Mucosa of descending colon (tissue), 3 donors: ENCODE measurements around the gene ARHGEF11. TPM values are rescaled to one million over a fixed set of nuclear protein-coding genes. Genes with fewer than 3 reads are reported as not detected.
A peak's percentile ranks its signal among the peaks of the same experiment; 100 is the strongest.

Experiments
- ATAC-seq: fragments of 200-7000 bp; cut with Tn5 transposase; one replicate; pipeline ENCODE4 v1.9.1; 2020; ENCODE audit warnings: mild to moderate bottlenecking, moderate library complexity
- DNase-seq, 3 donors: peaks; one replicate each; pipeline ENCODE4 v3.0.0-alpha.2; 2020
- H3K36me3 ChIP-seq: fragments of 200-600 bp; one replicate; pipeline ENCODE4 v1.8.0; 2021; ENCODE audit warnings: low read depth, mild to moderate bottlenecking
- H3K4me1 ChIP-seq: fragments of 200-600 bp; one replicate; pipeline ENCODE4 v1.8.0; 2021; ENCODE audit warnings: low read depth, mild to moderate bottlenecking
- H3K4me3 ChIP-seq: fragments of 200-600 bp; one replicate; pipeline ENCODE4 v1.8.0; 2021; ENCODE audit warnings: mild to moderate bottlenecking
- H3K9me3 ChIP-seq: fragments of 200-600 bp; one replicate; pipeline ENCODE4 v1.8.0; 2021; ENCODE audit warnings: mild to moderate bottlenecking
- intact Hi-C, 2 donors: fragments of 100-400 bp; cut with DNase I in 1 of 2; cut with micrococcal nuclease in 1 of 2; formaldehyde crosslinking; loops; one replicate each; pipeline versions ENCODE4 v1.11.0 to v1.11.1; 2022; cut with DNase I, micrococcal nuclease
- total RNA-seq, 3 donors: library from RNA; stranded (reverse); fragmentation: NEBNext Ultra II Directional in 2 of 3; extraction: Animal tissue kit (Norgen Biotek cat#: 25700) in 2 of 3; gene quantifications; one replicate each; pipeline versions ENCODE4 v1.2.1 to v1.2.4, GENCODE V29; 2021 to 2023
- TF ChIP-seq, protein P1 (sequence below): fragments of 200-600 bp; IDR thresholded peaks from one replicate; pipeline ENCODE4 v1.8.0; 2022; ENCODE audit warnings: antibody characterized with exemption, mild to moderate bottlenecking
- donor health status: DM: no; HTN: no; CAD: no; lungs with moderate emphysema.
- donor health status: DM: no; HTN: no; CAD: no.
- donor health status: DM: no; HTN: yes; CAD: no.

ARHGEF11 gene
- total RNA-seq, 3 donors from 2014 or later, result 47.7 to 75.1 (median 60.0) TPM

DNA sequence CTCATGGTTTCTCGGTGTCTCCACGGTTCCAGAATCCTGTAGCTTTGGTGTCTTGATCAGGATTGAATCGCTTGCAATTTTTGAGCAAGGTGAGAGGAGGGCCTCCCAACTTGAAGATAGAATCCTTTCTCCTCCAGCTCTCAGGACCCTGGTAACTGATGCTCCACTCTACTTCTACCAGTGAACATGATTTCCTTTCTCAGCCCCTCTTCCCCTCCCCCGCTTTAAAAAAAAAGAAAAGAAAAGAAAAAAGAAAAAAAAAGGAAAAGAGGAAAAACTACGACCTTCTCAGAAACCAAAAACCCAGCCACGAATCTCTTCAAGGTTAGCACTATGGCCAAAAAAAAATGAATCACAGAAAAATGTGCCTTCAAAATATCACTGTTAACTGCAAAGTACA lies 1.2 kb downstream of the ARHGEF11 start:
- no peak for DNase-seq
- no peak for ATAC-seq
- Histone ChIP-seq H3K9me3 (no peaks in the 10 kb centered on the region), H3K36me3 (no peaks in the 10 kb centered on the region), H3K4me1 (peaks cover 35% of the 10 kb centered on the region), H3K4me3 (peak overlapping the region; percentile 40)
- TF ChIP-seq, protein P1, sequence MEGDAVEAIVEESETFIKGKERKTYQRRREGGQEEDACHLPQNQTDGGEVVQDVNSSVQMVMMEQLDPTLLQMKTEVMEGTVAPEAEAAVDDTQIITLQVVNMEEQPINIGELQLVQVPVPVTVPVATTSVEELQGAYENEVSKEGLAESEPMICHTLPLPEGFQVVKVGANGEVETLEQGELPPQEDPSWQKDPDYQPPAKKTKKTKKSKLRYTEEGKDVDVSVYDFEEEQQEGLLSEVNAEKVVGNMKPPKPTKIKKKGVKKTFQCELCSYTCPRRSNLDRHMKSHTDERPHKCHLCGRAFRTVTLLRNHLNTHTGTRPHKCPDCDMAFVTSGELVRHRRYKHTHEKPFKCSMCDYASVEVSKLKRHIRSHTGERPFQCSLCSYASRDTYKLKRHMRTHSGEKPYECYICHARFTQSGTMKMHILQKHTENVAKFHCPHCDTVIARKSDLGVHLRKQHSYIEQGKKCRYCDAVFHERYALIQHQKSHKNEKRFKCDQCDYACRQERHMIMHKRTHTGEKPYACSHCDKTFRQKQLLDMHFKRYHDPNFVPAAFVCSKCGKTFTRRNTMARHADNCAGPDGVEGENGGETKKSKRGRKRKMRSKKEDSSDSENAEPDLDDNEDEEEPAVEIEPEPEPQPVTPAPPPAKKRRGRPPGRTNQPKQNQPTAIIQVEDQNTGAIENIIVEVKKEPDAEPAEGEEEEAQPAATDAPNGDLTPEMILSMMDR, result no peak
- intact Hi-C loops, result no loop called here

DNA sequence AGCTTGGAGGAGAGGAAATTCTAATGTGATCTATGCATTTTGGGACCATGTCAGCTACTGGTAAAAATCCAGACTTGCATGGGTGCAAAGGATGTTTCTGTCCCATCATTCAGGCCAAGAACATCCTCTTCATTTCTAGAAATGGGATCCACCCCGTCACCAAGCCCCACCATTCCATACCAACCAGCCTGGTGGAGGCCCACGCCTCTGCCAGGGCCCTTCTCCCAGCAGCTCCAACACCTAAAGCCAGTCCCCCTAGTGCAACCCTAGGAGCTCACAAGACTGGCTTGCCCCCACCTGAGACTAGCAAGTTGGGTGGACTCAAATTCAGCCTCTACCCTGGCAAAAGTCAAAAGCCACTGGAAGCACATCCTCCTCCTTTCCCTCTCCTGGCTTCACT lies 1.9 kb downstream of the ARHGEF11 start:
- no peaks in the 10 kb centered on the region for H3K9me3 ChIP-seq
- no peak for DNase-seq
- H3K4me3 ChIP-seq, result no peak overlapping the region
- intact Hi-C loops, result no loop called here
- no peak for ATAC-seq
- TF ChIP-seq, protein P1, result no peak
- peaks cover 35% of the 10 kb centered on the region for H3K4me1 ChIP-seq
- H3K36me3 ChIP-seq, result no peaks in the 10 kb centered on the region

DNA sequence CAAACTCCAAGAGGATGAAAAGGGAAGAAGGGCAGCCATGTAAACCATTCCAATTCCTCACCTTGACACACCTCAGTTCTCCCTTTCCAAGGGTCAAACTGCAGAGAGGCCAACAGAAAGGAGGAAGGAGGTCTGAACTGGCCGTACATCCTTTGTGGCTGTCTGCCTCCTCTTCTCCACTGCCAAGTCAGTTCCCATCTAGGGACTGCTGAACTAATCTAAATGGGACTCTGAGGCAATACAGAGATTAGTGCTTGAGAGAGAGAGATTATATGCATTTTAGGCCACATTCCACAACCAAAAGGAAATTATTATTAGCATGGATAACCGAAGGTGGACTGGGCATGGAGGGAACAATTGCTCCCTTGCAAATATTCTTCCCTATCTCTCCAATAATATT lies 2.7 kb downstream of the ARHGEF11 start:
- no peak for DNase-seq
- no peak for ATAC-seq
- H3K36me3 ChIP-seq, result no peaks in the 10 kb centered on the region
- H3K4me1 ChIP-seq, result peaks cover 35% of the 10 kb centered on the region
- TF ChIP-seq, protein P1, result no peak
- no peak overlapping the region for H3K4me3 ChIP-seq
- no peaks in the 10 kb centered on the region for H3K9me3 ChIP-seq
- intact Hi-C loops, result no loop called here

DNA sequence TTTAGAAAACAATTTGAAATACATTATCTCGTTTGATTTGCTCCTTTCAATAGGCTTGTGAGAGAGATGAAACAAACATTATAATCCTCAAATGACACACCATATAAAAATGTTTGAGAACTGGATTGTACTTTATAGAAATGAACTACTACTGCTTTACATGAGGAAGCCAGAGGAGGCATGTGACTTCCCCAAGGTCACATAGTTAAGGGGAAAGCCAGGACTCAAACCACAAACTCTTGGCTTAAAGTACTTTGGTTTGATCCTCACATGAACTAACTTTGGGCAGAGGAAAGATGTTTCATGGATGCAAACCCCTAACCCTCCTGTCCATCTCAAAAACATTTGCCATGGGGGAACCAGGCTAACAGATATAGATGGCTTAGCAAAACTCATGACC lies 4.7 kb downstream of the ARHGEF11 start:
- H3K4me1 ChIP-seq, result peaks cover 35% of the 10 kb centered on the region
- ATAC-seq (peak; percentile 13), DNase-seq (peak in 1 of 3 donors; percentile 38)
- TF ChIP-seq, protein P1, result no peak
- no peaks in the 10 kb centered on the region for H3K36me3 ChIP-seq
- no peaks in the 10 kb centered on the region for H3K9me3 ChIP-seq
- H3K4me3 ChIP-seq, result no peak overlapping the region
- intact Hi-C loops, result no loop called here

DNA sequence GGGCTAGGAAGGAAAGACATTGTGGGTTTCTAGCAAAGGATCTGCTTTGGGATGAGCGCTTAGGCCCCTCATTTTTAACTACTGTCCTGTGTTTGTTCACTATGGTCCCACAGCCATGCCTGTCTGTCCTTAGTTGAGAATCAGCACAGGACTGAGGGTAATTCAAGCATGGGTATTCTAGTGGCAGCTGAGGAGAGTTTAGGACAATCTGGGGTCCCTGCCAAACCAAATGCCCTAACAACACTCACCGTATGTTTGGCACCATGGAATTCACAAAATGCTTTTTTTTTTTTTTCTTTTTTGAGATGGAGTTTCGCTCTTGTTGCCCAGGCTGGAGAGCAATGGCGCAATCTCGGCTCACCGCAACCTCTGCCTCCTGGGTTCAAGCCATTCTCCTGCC lies 10.4 kb downstream of the ARHGEF11 start:
- H3K4me3 ChIP-seq, result no peak overlapping the region
- ATAC-seq (no peak), DNase-seq (no peak)
- H3K9me3 ChIP-seq, result no peaks in the 10 kb centered on the region
- no peaks in the 10 kb centered on the region for H3K36me3 ChIP-seq
- no peaks in the 10 kb centered on the region for H3K4me1 ChIP-seq
- TF ChIP-seq, protein P1, result no peak
- intact Hi-C loops, result no loop called here

DNA sequence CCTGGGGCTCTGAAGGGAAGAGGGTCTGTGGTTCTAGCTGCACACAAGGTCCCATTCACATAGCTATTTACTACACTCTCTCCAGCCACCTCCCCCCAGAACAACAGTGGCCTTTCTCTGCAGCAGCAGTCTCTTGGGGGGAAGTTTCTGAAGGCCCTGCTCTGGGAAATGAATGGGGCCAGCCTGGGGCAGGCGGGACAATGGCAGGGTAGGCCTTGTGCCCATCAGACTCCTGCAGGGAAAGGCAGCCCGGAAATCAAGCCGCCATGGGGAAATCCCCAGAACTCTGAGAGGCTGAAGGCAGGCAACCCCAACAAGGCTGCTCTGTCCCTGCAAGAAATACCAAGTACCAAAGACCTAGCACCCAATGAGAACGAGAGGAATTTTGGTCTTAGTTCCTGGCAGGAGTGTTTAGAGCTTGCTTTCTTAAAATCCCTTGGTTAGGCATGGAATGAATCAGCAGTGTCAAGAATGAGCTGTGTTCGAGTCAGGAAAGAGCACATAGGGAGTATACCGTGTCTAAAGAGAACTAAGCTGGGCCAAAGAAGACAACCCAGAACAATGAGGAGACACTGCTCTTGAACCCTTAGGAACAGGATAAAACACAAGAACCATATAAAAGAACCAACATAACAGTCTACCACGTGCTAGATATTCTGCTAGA lies 11.3 kb downstream of the ARHGEF11 start:
- Histone ChIP-seq H3K36me3 (no peaks in the 10 kb centered on the region), H3K9me3 (no peaks in the 10 kb centered on the region), H3K4me1 (no peaks in the 10 kb centered on the region), H3K4me3 (no peak overlapping the region)
- DNase-seq (no peak), ATAC-seq (no peak)
- intact Hi-C loops, result no loop called here
- TF ChIP-seq, protein P1, result no peak
